DOHH2 (cell line): ENCODE measurements around the gene DISC1.

Source experiments
- H3F3A ChIP-seq: fragments of 200-600 bp; sonication (generic), shearing (Covaris generic); 2 replicates; pipeline ENCODE4 v1.6.0; 2016; ENCODE audit warnings: antibody characterized with exemption, mild to moderate bottlenecking; ENCODE audit not compliant: control insufficient read depth, insufficient read depth
- H3K27ac ChIP-seq: fragments of 200-600 bp; sonication (generic); 2 replicates; pipeline ENCODE4 v1.5.1; 2014; ENCODE audit warnings: low read depth, mild to moderate bottlenecking, low read length, moderate library complexity
- H3K27me3 ChIP-seq: fragments of 200-600 bp; sonication (generic); 2 replicates; pipeline ENCODE4 v1.6.1; 2014; ENCODE audit warnings: mild to moderate bottlenecking, low read length, mixed read lengths; ENCODE audit not compliant: control insufficient read depth
- H3K36me3 ChIP-seq: fragments of 200-600 bp; sonication (generic); 2 replicates; pipeline ENCODE4 v1.6.1; 2014; ENCODE audit warnings: mild to moderate bottlenecking, low read length, moderate library complexity, mixed read lengths; ENCODE audit not compliant: control insufficient read depth
- H3K4me1 ChIP-seq: fragments of 200-600 bp; sonication (generic); 2 replicates; pipeline ENCODE4 v1.6.1; 2014; ENCODE audit warnings: mild to moderate bottlenecking, low read length, mixed read lengths; ENCODE audit not compliant: control insufficient read depth
- H3K4me2 ChIP-seq: fragments of 200-600 bp; sonication (generic); 2 replicates; pipeline ENCODE4 v1.6.0; 2014; ENCODE audit warnings: mild to moderate bottlenecking, low read length, moderate library complexity
- H3K4me3 ChIP-seq: fragments of 200-600 bp; sonication (generic); 2 replicates; pipeline ENCODE4 v1.5.1; 2014; ENCODE audit warnings: mild to moderate bottlenecking, low read length, mixed read lengths
- H3K79me2 ChIP-seq: fragments of 200-600 bp; sonication (generic); 2 replicates; pipeline ENCODE4 v1.6.1; 2014; ENCODE audit warnings: mild to moderate bottlenecking, low read length, mixed read lengths; ENCODE audit not compliant: control insufficient read depth
- H3K9me2 ChIP-seq: fragments of 200-600 bp; sonication (generic); replicated peaks from 2 replicates; pipeline ENCODE4 v1.6.1; 2014; ENCODE audit warnings: mild to moderate bottlenecking, low read length, mixed read lengths; ENCODE audit not compliant: control insufficient read depth
- H3K9me3 ChIP-seq: fragments of 200-600 bp; sonication (generic); 2 replicates; pipeline ENCODE4 v1.6.1; 2014; ENCODE audit warnings: antibody characterized with exemption, low read length, mixed read lengths; ENCODE audit not compliant: control insufficient read depth, insufficient read depth
- H4K20me1 ChIP-seq: fragments of 200-600 bp; sonication (generic); 2 replicates; pipeline ENCODE4 v1.6.0; 2014; ENCODE audit warnings: low read depth, mild to moderate bottlenecking, antibody characterized with exemption, low read length, moderate library complexity; ENCODE audit not compliant: control insufficient read depth, insufficient read depth
- CTCF ChIP-seq: fragments of 200-600 bp; sonication (generic); IDR thresholded peaks from one replicate; pipeline ENCODE4 v1.5.1; 2014; ENCODE audit warnings: antibody characterized with exemption, mild to moderate bottlenecking, low read depth, low read length; ENCODE audit not compliant: poor library complexity, severe bottlenecking
- EZH2phosphoT487 ChIP-seq: fragments of 200-600 bp; sonication (generic); IDR thresholded peaks from 2 replicates; pipeline ENCODE4 v1.6.1; 2017; ENCODE audit warnings: borderline replicate concordance, mild to moderate bottlenecking, antibody characterized with exemption, low read length, moderate library complexity, mixed read lengths

Gene DISC1

GRCh38 chr1:231821281-231821680, 194.7 kb downstream of the DISC1 start:
- H3K4me1 ChIP-seq, result no peaks in the 10 kb centered on the region
- no peak overlapping the region for H3K4me3 ChIP-seq
- no peaks in the 10 kb centered on the region for H4K20me1 ChIP-seq
- H3F3A ChIP-seq, result no peaks in the 10 kb centered on the region
- H3K79me2 ChIP-seq, result no peaks in the 10 kb centered on the region
- H3K9me3 ChIP-seq, result no peaks in the 10 kb centered on the region
- no peaks in the 10 kb centered on the region for H3K9me2 ChIP-seq
- no peak for TF ChIP-seq EZH2phosphoT487
- no peak overlapping the region for H3K4me2 ChIP-seq
- no peaks in the 10 kb centered on the region for H3K27me3 ChIP-seq
- H3K36me3 ChIP-seq, result no peaks in the 10 kb centered on the region
- H3K27ac ChIP-seq, result no peak overlapping the region

GRCh38 chr1:231822041-231822440, 195.5 kb downstream of the DISC1 start:
- no peak overlapping the region for H3K27ac ChIP-seq
- H3K4me1 ChIP-seq, result no peaks in the 10 kb centered on the region
- H3F3A ChIP-seq, result no peaks in the 10 kb centered on the region
- no peaks in the 10 kb centered on the region for H3K9me3 ChIP-seq
- no peak overlapping the region for H3K4me2 ChIP-seq
- H3K36me3 ChIP-seq, result no peaks in the 10 kb centered on the region
- H3K4me3 ChIP-seq, result no peak overlapping the region
- TF ChIP-seq EZH2phosphoT487 (no peak), CTCF (no peak)
- H4K20me1 ChIP-seq, result no peaks in the 10 kb centered on the region
- H3K27me3 ChIP-seq, result no peaks in the 10 kb centered on the region
- H3K9me2 ChIP-seq, result no peaks in the 10 kb centered on the region
- no peaks in the 10 kb centered on the region for H3K79me2 ChIP-seq

- Histone ChIP-seq H3K4me1 (no peaks in the 10 kb centered on the region), H3F3A (no peaks in the 10 kb centered on the region), H3K9me3 (no peaks in the 10 kb centered on the region), H3K9me2 (no peaks in the 10 kb centered on the region), H4K20me1 (no peaks in the 10 kb centered on the region), H3K79me2 (no peaks in the 10 kb centered on the region), H3K4me2 (no peak overlapping the region), H3K36me3 (no peaks in the 10 kb centered on the region), H3K4me3 (no peak overlapping the region), H3K27ac (no peak overlapping the region), H3K27me3 (no peaks in the 10 kb centered on the region)
- no peak for TF ChIP-seq EZH2phosphoT487
- no peak for TF ChIP-seq CTCF
Measured at GRCh38 chr1:231826566-231826965, 200.0 kb downstream of the DISC1 start.

GRCh38 chr1:231827337-231828105, 200.9 kb downstream of the DISC1 start:
- no peaks in the 10 kb centered on the region for H3K9me3 ChIP-seq
- no peak overlapping the region for H3K4me2 ChIP-seq
- no peaks in the 10 kb centered on the region for H3K79me2 ChIP-seq
- no peaks in the 10 kb centered on the region for H3K4me1 ChIP-seq
- no peaks in the 10 kb centered on the region for H3K9me2 ChIP-seq
- no peaks in the 10 kb centered on the region for H3K27me3 ChIP-seq
- H3F3A ChIP-seq, result no peaks in the 10 kb centered on the region
- TF ChIP-seq CTCF (no peak), EZH2phosphoT487 (no peak)
- H3K4me3 ChIP-seq, result no peak overlapping the region
- no peaks in the 10 kb centered on the region for H4K20me1 ChIP-seq
- no peaks in the 10 kb centered on the region for H3K36me3 ChIP-seq
- H3K27ac ChIP-seq, result no peak overlapping the region
